GM12892 (cell line): ENCODE data around the gene CORO2B.

Experiments
- DNase-seq: peaks from one replicate; pipeline ENCODE4 v3.0.0; 2011; ENCODE audit not compliant: insufficient read length
- FAIRE-seq: peaks from 2 replicates; lab custom pipeline; 2011; peaks lifted over from hg19 to GRCh38; lab: Jason Lieb, UNC
- POLR2A ChIP-seq: IDR thresholded peaks from 2 replicates; pipeline ENCODE4 v1.6.1; 2011; ENCODE audit warnings: low read depth, low read length, control low read depth
- POLR2AphosphoS5 ChIP-seq: IDR thresholded peaks from 2 replicates; pipeline ENCODE4 v1.6.1; 2011; ENCODE audit warnings: low read depth, low read length, control low read depth
- TAF1 ChIP-seq: IDR thresholded peaks from 2 replicates; pipeline ENCODE4 v1.6.1; 2011; ENCODE audit warnings: low read depth, mild to moderate bottlenecking, control low read depth, low read length, borderline replicate concordance

Gene CORO2B

GRCh38 chr15:68658151-68658550 is 79.4 kb downstream of the CORO2B start:
- FAIRE-seq (no peak), DNase-seq (no peak)
- TF ChIP-seq POLR2AphosphoS5: no peak
- TF ChIP-seq POLR2A: no peak
- TF ChIP-seq TAF1: no peak

GRCh38 chr15:68658641-68659358 is 80.0 kb downstream of the CORO2B start:
- TF ChIP-seq POLR2AphosphoS5 (no peak), TAF1 (no peak), POLR2A (no peak)
- DNase-seq (no peak), FAIRE-seq (no peak)

GRCh38 chr15:68663526-68663925 is 84.7 kb downstream of the CORO2B start:
- DNase-seq (no peak), FAIRE-seq (no peak)
- TF ChIP-seq POLR2A: no peak
- no peak for TF ChIP-seq POLR2AphosphoS5
- no peak for TF ChIP-seq TAF1

GRCh38 chr15:68666120-68666811 is 87.5 kb downstream of the CORO2B start:
- no peak for FAIRE-seq
- DNase-seq: no peak
- TF ChIP-seq POLR2AphosphoS5 (no peak), TAF1 (no peak), POLR2A (no peak)

GRCh38 chr15:68666812-68667450 is 88.1 kb downstream of the CORO2B start:
- no peak for TF ChIP-seq TAF1
- TF ChIP-seq POLR2AphosphoS5: no peak
- no peak for TF ChIP-seq POLR2A
- FAIRE-seq: no peak
- no peak for DNase-seq

GRCh38 chr15:68667800-68668625 is 89.2 kb downstream of the CORO2B start:
- TF ChIP-seq POLR2A (no peak), POLR2AphosphoS5 (no peak)
- DNase-seq: no peak
- FAIRE-seq: no peak

GRCh38 chr15:68668926-68669600 is 90.3 kb downstream of the CORO2B start:
- no peak for FAIRE-seq
- TF ChIP-seq POLR2A (no peak), POLR2AphosphoS5 (no peak), TAF1 (no peak)
- no peak for DNase-seq

- no peak for FAIRE-seq
- DNase-seq: no peak
- TF ChIP-seq POLR2A (no peak), TAF1 (no peak), POLR2AphosphoS5 (no peak)
Measured at GRCh38 chr15:68672251-68672650, 93.5 kb downstream of the CORO2B start.

- FAIRE-seq: no peak
Measured at GRCh38 chr15:68672781-68673205, 94.0 kb downstream of the CORO2B start.

GRCh38 chr15:68674975-68675374 is 96.2 kb downstream of the CORO2B start:
- no peak for TF ChIP-seq POLR2AphosphoS5
- TF ChIP-seq POLR2A: no peak
- no peak for TF ChIP-seq TAF1
- peak; percentile 40 for FAIRE-seq
- no peak for DNase-seq

More at GRCh38 chr15:68672781-68673205, 94.0 kb downstream of the CORO2B start:
- no peak for TF ChIP-seq POLR2A
- TF ChIP-seq TAF1: no peak
- no peak for DNase-seq

GRCh38 chr15:68676011-68676605 is 97.3 kb downstream of the CORO2B start:
- no peak for TF ChIP-seq TAF1
- TF ChIP-seq POLR2A: no peak
- no peak for TF ChIP-seq POLR2AphosphoS5
- FAIRE-seq (peak; percentile 30), DNase-seq (no peak)

GRCh38 chr15:68676926-68677325 is 98.1 kb downstream of the CORO2B start:
- FAIRE-seq (no peak), DNase-seq (no peak)
- TF ChIP-seq POLR2A (no peak), POLR2AphosphoS5 (no peak), TAF1 (no peak)
